GM13976 (cell line): ENCODE measurements around the gene HOOK2.
A peak's percentile ranks its signal among the peaks of the same experiment; 100 is the strongest.

Experiments
- DNase-seq: peaks from one replicate; pipeline ENCODE4 v3.0.0; 2012; ENCODE audit warnings: low spot score
- in situ Hi-C: fragments of 300-500 bp; cut with MboI; formaldehyde crosslinking; loops from one replicate; pipeline ENCODE4 v1.12.0; 2022; ENCODE audit warnings: low sequenced_read_pairs, mixed read lengths, inconsistent platforms; ENCODE audit not compliant: unreplicated experiment
- TF ChIP-seq, protein P1 (sequence below): IDR thresholded peaks from 2 replicates; pipeline ENCODE4 v1.5.1; 2012; ENCODE audit warnings: borderline replicate concordance, mild to moderate bottlenecking; ENCODE audit not compliant: insufficient read depth; ENCODE audit errors: extremely low read depth, missing control alignments, control extremely low read depth

Gene HOOK2

DNA sequence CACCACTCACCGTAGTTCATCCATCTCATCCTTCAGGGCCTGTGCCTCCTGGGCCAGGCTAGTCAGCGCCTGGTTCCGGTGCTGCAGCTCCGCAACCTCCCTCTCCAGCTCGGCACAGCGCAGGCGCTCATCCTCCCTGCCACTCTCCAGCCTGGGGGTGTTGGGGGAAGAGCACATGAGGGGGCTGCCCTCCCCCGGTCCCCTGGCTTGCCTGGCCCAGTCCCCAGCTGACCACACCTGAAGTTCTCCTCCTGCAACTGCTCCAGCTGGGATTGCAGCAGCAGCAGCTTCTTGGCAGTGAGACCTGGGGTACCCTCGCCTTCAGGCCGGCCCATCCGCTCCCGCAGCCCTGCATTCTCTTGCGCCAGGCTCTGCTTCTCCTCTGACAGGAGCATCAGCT, 4.4 kb downstream of the HOOK2 start:
- TF ChIP-seq, protein P1, sequence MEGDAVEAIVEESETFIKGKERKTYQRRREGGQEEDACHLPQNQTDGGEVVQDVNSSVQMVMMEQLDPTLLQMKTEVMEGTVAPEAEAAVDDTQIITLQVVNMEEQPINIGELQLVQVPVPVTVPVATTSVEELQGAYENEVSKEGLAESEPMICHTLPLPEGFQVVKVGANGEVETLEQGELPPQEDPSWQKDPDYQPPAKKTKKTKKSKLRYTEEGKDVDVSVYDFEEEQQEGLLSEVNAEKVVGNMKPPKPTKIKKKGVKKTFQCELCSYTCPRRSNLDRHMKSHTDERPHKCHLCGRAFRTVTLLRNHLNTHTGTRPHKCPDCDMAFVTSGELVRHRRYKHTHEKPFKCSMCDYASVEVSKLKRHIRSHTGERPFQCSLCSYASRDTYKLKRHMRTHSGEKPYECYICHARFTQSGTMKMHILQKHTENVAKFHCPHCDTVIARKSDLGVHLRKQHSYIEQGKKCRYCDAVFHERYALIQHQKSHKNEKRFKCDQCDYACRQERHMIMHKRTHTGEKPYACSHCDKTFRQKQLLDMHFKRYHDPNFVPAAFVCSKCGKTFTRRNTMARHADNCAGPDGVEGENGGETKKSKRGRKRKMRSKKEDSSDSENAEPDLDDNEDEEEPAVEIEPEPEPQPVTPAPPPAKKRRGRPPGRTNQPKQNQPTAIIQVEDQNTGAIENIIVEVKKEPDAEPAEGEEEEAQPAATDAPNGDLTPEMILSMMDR: no peak
- in situ Hi-C loops: no loop called here
- DNase-seq: no peak

DNA sequence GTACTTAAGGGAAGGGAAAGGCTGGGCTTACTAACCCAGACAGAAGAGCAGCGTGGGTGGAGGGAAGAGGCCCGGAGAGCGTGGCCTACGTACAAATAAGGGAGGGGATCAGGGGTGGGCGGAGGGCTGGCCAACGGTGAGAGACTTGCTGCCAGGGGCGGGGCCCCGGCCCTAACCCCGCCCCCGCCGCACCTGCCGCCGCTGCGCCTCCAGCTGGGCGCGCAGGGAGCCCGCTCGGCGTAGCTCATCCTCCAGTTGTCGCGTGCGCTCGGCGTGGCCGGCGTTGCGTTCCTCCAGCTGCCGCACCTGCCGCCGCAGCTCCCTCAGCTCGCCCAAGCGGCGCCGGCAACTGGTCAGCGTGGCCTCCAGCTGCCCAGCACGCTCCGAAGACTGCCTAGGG, 5.7 kb downstream of the HOOK2 start:
- in situ Hi-C loops: no loop called here
- DNase-seq: peak; percentile 91
- TF ChIP-seq, protein P1: peak; percentile 22

DNA sequence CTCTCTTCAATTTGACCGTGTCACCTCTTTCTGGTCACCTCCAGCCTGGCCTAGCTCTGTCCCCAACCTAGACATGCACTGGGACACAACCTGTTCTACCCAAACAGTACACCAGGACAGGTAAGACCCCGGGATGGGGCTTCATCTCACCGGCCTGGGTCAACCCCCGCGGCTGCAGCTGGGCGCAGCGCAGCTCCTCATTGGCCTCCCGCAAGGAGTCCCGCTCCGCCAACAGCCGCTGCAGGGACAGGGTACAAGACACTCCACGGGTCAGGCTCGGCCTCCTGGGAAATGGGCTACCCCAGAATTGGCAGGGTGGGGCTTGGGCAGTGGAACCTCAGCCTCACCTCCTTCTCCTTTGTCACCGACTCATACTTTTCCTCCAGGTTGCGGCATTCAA, 7.7 kb downstream of the HOOK2 start:
- TF ChIP-seq, protein P1: no peak
- in situ Hi-C loops: no loop called here
- no peak for DNase-seq

DNA sequence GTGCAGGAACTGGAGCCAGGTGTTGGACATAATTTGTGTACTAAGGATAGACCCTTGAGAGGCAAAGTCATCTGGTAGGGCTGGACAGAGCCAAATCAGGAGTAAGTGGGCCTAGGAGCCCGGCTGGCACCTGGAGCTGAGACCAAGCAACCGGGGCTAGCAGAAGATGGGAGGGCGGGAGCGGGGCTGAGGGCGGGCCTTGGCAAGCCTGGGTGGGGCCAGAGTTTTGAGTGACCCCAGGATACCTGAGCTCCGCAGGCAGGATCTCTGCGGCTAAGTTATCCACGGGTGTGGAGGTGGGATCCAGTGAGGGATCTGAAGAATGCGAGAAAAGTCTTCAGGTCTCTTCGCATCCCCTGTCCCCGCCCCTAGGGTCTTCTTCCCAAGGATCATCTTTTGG, 8.2 kb downstream of the HOOK2 start:
- TF ChIP-seq, protein P1: no peak
- in situ Hi-C loops: no loop called here
- DNase-seq: no peak

DNA sequence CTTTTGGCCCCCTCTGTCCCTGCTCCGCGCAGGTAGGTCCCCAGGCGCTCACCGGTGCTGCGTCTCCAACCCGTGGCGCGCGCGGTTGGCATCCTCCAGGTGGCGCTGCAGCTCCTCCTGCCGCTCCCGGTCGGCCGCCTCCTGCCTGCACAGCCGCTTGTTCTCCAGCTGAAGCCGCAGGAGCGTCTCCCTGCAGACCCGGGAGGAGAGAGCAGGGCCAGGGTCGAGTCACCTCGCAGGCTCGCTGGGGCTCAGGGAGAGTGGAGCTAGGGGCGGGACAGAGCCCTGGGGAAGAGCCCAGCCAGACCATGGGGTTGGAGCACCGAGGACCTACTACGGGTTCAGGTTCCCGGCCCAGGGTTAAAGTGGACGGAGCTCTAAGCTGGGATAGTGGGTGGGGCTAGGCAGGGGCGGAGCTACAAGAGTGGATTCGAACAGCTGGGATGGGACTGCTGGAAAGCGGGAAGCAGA, 9.3 kb downstream of the HOOK2 start:
- TF ChIP-seq, protein P1: peak; percentile 97
- in situ Hi-C loops: no loop called here
- DNase-seq: peak; percentile 89

DNA sequence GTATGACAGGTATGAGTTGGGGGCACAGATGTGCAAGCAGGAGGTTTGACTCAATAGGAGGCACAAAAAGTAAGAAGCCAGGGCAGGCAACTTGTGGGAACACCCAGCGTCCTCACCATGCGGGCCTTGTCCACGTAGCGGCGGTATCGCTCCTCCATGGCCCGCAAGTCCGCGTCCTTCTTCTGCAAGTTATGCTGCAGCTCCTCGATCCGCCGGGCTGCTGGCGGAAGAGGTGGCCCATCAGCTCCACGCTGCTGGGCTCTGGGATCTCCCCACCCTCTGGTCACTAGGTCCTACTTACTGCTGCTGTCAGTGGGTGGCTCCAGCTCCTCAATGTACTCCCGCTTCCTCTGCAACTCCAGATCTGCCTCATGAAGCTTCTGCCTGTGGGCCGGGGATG, 10.7 kb downstream of the HOOK2 start:
- in situ Hi-C loops: no loop called here
- no peak for DNase-seq
- TF ChIP-seq, protein P1: no peak

DNA sequence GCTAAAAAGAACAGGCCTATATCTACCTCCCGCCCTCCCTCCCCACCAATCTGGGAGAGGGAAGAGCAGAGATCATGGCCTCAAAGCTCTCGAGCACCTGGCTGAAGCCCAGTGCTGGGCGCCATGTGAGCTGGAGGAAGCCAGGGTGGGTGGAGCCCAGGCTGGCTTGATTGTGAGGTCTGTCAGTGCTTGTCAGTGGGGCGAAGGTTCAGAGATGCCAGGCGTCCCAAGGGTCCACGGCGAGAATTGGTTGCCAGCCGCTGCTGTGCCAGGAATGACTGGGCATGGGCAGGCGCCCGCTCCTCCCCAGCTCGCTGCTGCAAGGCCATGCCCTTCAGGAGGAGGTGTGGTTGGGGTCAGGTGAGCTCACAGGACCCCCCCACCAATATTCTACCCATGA, 12.3 kb downstream of the HOOK2 start:
- in situ Hi-C loops: no loop called here
- TF ChIP-seq, protein P1: no peak
- DNase-seq: no peak
